ENCODE results near the gene COG1.

Gene COG1

DNA sequence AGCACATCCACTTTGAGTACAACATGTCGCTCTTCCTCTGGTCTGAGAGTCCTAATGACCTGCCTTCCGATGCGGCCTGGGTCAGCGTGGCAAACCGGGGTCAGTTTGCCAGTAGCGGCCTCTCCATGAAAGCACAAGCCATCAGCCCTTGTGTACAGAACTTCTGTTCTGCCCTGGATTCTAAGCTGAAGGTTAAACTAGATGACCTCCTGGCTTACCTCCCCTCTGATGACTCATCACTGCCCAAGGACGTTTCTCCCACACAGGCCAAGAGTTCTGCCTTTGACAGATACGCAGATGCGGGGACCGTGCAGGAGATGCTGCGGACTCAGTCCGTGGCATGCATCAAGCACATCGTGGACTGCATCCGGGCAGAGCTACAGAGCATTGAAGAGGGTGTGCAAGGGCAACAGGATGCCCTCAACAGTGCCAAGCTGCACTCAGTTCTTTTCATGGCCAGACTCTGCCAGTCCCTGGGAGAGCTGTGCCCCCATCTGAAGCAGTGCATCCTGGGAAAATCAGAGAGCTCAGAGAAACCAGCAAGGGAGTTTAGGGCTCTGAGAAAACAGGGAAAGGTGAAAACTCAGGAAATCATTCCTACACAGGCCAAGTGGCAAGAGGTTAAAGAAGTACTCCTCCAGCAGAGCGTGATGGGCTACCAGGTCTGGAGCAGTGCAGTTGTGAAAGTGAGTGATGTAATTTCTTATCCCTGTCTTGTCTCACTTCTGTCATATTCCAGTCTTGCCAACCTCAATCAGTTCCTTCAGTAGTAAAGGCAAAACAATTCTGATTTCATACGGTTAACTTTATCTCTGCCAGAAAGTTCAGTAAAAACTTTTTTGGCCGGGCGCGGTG, 8.6 kb downstream of the COG1 start:
- DNase-seq: no peak

DNA sequence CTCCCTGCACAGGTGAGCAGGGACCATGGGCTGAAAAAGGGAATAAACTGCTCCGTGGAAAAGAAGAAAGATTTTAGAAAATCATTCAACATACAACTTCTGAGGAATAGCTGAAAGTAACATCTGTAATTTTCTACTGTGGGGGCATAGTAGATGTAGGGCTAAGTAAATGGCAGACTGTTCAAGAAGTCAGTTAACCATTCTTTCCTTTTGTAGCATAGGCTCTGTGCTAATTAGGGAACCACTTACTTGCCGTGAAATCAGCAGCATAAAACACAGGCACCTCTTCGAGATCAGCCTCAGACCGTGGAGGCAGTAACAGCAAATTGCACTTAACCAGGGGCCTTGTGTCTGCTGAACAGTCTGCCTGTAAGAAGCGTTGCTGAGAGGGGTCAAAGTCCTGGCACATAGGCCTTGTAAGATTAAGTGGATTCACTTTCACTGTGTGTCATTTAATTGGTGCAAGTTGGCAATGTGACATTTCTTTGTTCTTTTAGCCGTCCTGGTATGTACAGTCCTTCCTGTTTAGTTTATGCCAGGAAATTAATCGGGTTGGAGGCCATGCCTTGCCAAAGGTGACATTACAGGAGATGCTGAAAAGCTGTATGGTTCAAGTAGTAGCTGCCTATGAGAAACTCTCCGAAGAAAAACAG, 10.4 kb downstream of the COG1 start:
- DNase-seq: no peak

DNA sequence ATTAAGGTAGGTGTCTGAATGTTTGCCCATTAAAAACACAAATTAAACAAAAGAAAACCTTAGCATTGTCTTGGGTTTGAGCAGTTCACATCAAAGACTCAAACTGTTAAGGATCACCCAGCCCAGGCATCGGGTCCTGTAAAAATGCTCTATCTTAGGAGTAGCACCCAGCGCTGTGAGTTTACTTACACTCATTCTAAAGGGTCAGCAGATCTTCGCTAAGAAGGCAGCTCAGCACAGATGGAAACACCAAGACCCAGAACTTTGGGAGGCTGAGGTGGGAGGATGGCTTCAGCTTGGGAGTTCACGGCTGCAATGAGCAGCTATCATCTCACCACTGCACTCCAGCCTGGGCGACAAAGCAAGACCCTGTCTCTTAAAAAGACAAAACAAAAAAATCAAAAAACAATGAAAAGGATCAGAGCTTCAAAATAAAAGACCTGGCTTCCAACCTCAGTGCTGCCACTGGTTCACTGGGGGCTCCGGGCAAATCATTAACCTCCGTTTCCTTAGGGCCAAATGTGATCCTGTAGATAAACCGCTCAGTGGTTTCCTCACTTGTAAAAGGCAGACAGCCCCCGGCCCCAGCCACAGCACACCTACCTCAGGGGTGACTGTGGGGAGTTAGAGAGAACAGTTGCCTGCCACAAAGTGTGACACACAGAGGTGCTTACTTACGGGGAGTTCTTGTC, 11.1 kb downstream of the COG1 start:
- DNase-seq: peak; percentile 10

DNA sequence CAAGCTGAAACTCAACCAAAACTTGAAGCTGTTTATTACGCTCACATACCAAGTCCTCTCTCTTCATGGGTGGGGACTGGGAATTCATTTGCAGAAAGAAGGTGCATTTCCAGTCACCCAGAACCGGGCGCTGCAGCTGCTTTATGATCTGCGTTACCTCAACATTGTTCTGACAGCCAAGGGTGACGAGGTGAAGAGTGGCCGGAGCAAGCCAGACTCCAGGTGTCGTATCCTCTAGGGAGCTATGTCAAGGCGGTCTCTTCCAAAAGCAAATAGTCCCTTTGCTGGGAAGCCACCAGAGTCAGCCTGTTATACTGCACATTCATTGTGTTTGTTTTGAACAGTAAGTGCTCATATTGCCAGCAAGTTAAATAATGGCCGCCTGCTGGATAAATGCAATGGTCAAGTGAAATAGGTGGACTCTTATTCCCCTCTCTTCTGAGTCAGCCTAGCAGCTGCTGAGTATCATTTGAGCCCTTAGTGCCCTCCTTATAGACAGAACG, 12.7 kb downstream of the COG1 start:
- no peak for DNase-seq

DNA sequence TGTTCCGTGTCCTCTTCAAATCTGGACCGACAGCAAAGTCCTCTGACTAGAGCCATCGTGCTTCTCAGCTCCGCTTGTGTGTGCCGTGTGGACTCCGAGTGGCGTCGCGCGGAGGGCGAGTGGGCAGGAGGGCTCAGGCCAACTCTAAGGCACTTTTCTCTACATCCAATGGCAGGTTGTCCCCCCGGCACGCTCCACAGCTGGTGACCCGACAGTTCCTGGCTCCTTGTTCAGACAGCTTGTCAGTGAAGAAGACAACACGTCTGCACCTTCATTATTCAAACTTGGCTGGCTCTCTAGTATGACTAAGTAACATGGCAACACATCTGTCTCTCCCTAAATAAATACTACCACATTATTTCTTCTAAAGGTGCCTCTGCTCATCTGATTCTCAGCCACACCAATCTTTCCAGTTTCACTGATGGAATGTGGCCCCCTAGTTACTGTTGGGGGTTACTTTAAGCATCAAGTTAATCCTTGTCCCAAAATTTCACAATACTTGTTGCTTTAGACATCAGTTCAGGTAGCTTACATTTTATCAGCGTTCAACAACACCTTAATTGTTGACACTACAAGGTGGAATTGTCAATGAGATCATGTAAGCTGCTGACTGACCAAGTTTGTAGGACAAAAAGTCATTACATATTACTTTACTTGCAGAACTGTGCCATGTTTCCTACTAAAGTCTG, 15.4 kb downstream of the COG1 start:
- DNase-seq: no peak

DNA sequence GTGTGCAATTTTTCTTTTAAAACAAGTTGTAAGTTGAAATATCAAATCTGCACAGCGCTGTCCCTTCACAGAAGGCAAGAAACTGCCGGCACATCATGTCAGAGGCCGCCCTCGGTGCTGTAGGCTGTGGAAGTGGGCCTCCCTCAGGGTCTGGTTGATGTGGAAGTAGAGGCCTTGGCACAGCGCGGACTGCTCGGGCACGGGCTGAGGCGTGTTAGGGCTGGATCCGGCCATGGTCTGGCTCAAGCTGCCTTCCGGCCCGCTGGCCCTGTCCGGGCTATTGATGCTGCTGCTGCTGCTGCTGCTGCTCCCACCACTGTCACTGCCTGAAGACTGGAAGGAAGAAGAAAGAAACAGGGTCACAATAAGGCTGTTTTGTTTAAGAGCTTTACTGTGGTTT, 16.6 kb downstream of the COG1 start:
- DNase-seq: no peak

DNA sequence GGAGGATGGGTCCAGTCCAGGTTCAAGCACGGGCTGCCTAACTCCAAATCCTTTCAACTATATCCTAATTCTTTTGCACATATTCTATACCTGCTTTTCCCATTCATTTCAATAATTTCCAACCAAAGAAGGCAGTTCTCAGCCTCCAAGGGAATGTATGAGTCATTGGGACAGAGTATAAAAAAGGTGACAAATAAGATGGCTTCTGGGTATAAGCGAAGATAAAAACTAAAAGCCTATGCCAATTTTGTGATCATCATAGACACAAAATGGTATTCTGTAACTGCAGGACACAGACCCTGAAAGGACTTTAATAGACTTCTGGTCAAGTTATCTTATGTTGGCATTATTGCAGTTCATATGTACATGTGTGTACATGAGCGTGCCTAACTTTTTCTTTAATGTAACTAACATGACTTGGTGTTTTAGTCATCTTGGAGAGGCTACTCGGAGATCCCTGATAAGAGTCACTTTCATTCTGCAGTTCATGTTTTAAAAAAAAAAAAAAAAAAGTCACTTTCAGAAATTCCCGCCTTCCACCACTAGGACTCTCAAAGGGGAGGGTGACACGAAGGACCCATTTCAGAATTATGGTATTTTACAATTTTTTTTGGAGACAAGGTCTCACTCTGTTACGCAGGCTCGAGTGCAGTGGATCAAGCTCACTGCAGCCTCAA, 17.3 kb downstream of the COG1 start:
- DNase-seq: no peak

DNA sequence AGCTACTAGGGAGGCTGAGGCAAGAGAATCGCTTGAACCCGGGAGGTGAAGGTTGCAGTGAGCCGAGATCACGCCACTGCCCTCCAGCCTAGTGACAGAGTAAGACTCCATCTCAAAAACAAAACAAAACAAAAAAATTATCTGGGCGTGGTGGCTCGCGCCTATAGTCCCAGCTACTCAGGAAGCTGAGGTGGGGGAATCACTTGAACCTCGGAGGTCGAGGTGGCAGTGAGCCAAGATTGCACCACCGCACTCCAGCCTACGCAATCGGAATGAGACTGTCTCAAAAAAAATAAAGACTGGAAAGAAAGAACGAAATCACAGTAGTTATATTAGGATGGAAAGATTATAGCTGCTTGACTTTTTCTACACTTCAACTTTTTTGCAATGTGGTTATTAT, 18.9 kb downstream of the COG1 start:
- DNase-seq: peak; percentile 56

DNA sequence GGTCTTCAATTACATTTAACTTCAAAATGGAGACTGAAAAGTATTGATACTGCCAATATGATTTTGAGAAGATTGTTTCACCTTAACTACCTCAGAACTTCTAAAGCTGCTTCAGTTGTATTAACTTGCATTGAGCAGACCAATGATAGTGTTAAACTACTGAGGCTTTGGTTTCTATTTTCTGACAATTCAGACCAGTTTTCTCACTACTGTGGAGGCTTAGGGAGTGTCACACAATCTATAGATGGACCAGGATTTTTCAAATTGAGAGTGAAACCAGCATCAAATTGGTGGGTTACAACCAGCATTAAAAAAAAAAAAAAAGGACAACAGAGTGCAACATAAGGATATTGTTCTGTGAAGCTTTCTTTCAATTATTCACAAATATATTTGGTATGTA, 21.2 kb downstream of the COG1 start:
- no peak for DNase-seq

DNA sequence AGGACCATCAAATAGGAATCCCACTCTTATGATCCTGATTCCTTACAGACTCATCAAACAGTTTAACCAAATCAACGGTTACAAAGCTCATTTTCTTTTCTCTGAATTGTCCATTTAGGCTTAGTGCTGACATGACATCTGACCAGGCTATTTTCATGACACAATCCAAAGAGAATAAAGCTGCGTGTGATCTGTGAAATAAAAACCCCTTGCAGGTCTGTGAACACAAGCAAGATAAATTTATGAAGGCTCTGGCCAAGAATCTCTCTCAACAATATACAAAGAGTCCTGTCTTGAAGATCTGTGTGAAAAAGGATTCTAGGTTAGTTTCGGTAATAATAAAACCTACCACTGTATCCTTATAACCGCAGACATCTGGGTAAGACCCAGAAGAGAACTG, 22.0 kb downstream of the COG1 start:
- DNase-seq: no peak

DNA sequence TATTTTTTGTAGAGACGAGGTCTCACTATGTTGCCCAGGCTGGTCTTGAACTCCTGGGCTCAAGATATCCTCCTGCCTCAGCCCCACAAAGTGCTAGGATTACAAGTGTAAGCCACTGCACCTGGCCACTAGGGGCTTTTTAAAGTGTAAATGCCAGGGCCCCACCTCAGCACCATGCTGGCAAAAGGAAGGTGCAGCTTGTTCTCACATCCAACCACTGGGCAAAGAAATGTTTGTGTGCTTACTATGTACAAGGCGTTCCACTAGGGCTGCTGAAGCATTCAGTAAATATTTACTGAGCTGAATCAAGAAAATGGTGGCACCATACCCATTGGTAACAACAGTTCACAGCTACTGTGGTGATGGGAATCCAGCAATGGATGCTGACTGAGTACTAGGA, 22.6 kb downstream of the COG1 start:
- DNase-seq: no peak

DNA sequence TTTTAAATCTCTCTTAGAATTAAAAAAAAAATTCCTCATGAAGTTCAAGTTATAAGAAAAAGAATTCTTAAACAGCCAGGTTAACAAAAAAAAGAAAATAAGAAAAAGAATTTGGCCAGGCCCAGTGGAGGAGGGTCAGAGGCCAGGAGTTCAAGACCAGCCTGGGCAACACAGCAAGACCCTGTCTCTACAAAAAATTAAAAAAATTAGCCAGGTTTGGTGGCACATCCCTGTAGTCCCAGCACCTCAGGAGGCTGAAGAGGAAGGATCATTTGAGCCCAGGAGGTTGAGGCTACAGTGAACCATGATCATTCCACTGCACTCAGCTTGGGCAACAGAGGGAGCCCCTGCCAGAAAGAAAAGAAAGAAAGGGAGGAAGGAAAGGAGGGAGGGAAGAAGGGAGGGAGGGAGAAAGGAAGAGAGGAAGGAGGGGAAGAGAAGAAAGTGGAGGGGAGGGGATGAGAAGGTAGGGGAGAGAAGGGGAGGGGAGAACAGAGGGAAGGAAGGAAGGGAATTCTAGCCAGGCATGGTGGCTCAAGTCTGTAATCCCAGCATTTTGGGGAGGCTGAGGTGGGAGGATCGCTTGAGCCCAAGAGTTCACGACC, 30.9 kb downstream of the COG1 start:
- DNase-seq: no peak

DNA sequence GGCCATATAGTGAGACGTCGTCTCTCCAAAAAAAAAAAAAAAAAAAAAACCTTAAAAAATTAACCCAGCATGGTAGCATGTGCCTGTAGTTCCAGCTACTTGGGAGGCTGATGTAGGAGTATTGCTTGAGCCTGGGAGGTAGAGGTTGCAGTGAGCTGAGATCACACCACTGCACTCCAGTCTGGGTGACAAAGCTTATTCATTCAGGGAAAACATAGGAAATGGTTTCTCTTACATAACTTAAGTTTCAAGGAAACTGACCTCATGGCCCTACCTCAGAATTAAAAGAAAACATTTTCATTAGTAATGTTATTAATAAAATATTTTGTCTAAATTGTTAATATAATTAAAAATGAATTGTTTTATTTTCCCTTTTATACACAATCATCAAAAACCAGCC, 31.4 kb downstream of the COG1 start:
- DNase-seq: no peak

DNA sequence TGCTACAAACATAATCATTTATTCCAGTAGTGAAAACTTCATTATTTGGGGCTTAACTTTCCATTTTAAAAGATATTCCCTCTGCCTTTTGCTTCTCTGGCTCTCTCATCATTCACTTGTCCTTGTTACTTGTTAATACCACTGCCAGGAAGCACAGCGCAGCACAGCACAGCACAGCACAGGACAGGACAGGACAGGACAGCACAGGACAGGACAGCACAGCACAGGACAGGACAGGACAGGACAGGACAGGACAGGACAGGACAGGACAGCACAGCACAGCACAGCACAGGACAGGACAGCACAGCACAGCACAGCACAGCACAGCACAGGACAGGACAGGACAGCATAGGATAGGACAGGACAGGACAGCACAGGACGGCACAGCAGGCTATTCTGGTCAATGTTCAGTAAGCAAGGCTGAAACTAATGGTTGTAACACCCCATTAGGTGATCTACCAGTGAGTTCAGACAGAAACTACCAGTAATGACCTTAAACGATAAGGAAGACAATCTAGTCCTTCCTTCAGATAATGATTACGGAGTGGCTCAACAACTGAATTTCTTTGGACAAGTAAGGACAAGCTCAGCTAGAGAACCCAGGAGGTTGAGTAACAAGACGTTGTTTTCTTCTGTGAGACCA, 31.9 kb downstream of the COG1 start:
- no peak for DNase-seq

DNA sequence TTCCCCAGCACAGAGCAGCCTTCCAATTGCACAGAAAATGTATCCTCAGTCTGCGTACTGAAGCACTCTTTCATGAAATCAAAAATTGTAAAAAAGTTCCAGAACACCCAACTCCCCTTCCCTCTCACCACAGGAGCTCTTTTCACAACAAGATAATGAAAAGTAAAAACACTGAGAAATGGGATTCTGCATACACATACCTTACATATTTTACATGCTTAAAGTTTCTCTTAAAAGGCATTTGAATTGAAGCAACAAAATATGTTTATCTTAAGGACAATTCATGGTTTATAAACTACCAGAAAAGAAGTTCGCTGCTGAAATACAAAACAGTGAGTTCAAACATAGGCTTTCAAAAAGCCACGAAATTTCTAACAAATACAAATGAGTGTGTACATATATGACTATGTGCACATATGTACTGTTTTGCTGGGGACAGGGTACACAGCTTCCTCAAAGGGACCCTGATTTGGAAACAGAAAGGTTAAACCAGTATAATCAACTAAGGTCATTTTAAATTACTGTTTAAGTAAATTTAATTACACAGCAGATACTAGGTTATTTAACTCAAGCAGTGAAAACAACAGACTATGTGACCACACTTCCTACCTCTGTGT, 33.8 kb downstream of the COG1 start:
- DNase-seq: no peak

DNA sequence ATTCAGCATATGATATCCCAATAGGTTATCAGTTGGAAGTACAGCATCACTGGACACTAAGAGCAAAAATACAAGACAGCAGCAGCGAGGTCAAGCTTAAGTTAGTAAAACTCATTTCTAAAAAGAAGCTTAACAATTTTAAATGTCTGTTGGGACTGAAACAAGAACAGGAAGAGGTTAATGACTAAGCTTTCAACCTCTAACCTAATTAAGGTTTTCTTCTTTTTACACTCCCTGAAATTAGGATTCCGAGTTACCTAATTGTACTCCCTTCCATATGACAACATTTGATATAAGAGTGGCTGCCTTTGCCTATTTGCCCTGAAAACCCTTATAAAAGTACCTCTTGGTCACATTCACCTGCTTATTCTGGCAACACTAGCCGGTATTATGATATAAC, 34.5 kb downstream of the COG1 start:
- no peak for DNase-seq

DNA sequence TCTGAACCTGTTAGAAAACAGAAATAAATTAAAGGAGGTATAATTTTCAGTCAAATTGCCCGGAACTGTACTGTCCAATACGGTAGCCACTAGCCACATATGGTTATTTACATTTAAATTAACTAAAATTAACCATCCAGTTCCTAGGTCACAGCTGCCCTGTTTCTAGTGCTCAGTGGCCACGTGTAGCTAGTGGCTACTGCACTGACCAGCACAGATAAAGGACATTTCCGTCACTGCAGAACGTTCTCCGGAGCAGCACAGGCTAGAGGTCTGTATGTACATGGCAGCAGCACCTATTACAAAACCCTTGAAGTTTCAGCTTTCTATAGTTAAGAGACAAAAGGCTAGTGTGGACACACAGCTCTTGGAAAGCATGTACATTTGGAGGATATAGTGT, 35.1 kb downstream of the COG1 start:
- no peak for DNase-seq

DNA sequence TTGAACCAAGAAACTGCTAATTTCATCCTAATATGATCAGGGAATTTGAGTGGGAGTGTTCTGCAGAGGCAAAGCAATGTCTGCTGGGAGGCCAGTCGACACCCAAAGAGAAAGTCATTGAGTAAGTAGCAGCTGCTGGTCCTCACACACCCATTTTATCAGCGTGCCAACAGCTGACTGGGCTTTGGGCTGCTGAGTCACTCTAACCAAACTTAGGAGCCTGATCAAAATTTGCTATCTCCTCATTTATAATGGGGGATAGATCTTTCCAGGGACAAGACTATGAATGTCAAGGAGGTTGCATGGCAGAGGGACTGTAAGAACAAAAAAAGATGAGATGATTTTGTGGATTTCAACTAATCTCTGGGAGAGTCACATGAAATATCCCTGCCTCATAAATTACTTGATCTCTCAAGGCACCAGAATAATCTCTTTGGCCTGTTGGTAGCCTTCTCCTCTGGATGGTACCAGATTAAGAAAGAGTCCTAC, 35.9 kb downstream of the COG1 start:
- DNase-seq: peak; percentile 30

DNA sequence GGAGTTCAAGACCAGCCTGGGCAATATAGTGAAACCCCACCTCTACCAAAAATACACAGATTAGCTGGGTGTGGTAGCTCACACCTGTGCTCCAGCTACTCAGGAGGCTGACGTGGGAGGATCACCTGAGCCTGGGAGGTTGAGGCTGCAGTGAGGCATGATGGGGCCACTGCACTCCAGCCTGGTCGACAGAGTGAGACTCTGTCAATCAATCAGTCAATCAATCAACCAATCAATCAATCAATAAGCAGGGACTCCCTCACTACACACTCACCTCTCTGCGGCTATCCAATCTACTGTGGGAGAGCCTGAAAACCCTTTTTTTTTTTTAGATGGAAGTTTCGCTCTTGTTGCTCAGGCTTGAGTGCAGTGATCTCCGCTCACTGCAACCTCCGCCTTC, 37.2 kb downstream of the COG1 start:
- DNase-seq: no peak

DNA sequence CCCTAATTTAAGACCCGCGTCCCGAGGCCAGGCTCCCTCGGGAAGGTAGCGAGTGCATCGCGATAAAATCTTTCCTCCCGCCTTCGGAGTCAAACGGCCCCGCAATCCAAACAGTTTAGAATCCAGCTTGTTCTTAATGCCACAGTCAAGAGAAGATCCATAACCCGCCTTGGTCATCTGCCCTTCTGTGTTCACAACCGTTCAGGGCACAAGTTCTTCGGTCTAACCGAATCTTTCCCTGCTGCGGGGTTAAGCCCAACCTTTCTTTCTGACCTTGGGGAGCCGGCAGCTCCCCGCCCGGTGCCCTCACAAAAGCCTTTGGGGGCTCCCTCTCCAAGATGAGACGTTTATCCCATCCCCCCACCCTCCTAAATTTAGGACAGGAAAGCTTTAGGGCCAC, 38.5 kb downstream of the COG1 start:
- DNase-seq: no peak
